OCI-LY1 (cell line): ENCODE results near the gene CEMIP.

Source experiments
- EZH2 ChIP-seq: fragments of 200-600 bp; sonication (generic), shearing (Covaris generic); IDR thresholded peaks from 2 replicates; pipeline ENCODE4 v1.8.0; 2017; ENCODE audit warnings: borderline replicate concordance, mixed run types, mild to moderate bottlenecking, antibody characterized with exemption, low read length, moderate library complexity, mixed read lengths
- TF ChIP-seq, protein P1 (sequence below): fragments of 200-600 bp; sonication (generic), shearing (Covaris generic); IDR thresholded peaks from 2 replicates; pipeline ENCODE4 v1.5.1; 2017; ENCODE audit warnings: mild to moderate bottlenecking, antibody characterized with exemption, low read length, moderate library complexity, mixed read lengths

DNA sequence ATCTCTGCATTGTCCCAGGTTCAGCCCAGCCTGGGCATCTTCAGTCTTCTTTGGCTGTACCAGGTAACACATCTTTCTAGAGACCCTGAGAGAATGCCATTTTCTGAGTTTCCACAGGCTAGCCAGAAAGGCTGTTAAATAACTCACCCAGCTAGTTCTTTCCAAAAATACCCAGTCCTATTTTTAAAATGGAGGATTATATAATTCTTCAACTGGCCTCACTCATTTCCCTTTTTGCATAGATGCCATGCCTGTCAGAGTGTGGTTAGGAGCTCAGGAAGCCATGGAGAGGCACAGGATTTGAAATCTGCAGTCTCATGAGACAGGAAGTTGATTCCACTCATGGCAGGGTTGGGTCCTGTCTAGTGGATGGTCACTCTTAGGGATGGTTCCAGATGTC lies 39.8 kb downstream of the CEMIP start:
- TF ChIP-seq, protein P1, sequence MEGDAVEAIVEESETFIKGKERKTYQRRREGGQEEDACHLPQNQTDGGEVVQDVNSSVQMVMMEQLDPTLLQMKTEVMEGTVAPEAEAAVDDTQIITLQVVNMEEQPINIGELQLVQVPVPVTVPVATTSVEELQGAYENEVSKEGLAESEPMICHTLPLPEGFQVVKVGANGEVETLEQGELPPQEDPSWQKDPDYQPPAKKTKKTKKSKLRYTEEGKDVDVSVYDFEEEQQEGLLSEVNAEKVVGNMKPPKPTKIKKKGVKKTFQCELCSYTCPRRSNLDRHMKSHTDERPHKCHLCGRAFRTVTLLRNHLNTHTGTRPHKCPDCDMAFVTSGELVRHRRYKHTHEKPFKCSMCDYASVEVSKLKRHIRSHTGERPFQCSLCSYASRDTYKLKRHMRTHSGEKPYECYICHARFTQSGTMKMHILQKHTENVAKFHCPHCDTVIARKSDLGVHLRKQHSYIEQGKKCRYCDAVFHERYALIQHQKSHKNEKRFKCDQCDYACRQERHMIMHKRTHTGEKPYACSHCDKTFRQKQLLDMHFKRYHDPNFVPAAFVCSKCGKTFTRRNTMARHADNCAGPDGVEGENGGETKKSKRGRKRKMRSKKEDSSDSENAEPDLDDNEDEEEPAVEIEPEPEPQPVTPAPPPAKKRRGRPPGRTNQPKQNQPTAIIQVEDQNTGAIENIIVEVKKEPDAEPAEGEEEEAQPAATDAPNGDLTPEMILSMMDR = no peak
- no peak for TF ChIP-seq EZH2
